Measurements from ENCODE around the gene CLIP4. TPM values are rescaled to one million over a fixed set of nuclear protein-coding genes. Genes with fewer than 3 reads are reported as not detected.

The CLIP4 gene
- total and polyA plus RNA-seq, 4 donors = 14.4 to 45.0 (median 19.9) TPM

DNA sequence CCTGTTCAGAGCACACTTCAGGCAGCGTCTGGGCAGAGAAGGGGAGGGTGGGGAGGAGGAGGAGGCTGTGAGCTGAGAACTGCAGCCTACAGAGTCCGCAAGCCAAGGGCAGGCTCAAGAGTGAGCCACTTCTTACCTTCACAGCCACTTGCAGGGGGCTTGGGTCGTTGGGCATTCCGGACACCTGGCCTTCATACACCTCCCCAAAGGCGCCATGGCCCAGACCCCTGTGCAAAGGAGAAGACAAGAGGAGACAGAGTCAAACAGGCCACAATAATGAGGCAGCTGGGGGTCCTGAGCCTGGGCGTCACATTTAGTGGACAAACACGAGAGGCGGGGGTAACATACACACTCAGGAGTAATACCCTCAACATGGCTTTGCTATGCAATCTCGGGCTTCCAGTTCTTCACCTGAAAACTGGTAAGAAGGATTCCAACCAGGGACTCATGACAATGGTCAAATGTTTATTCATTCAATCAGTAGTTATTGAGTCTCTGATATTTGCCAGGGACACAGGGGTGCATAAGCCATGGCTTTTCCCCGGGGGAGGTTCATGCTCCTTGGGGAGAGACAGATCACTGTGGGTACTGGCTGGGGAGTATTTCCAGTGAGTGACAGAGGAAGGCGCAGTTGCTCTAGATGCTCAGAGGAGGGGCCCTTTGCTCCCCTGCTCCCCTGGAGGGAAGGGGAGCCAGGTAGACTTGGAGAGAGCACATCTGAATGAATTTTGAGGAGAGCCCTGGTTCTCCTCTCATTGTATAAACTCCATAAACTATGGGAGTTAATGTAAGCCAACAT lies 107.4 kb downstream of the CLIP4 start:
- H3K27me3 ChIP-seq (ENCODE audit: control insufficient read depth, insufficient read depth, low read length) = no peaks in the 10 kb centered on the region
- no peak overlapping the region for H3K4me3 ChIP-seq (ENCODE audit: low read depth, low read length)
- H3K9me3 ChIP-seq (ENCODE audit: control insufficient read depth, insufficient read depth, low read length) = no peaks in the 10 kb centered on the region
- H3K4me1 ChIP-seq (ENCODE audit: control insufficient read depth, insufficient read depth, low read length) = no peaks in the 10 kb centered on the region
- no peak overlapping the region for H3K27ac ChIP-seq (ENCODE audit: low read depth, low read length)
- DNase-seq (ENCODE audit: low read depth in 4 of 6, low spot score in 6 of 6) = no peak
- WGBS (ENCODE audit: insufficient coverage) = 100% methylated on average over 9 of the region's 11 CpGs
- peaks cover 3% of the 10 kb centered on the region for H3K36me3 ChIP-seq (ENCODE audit: control insufficient read depth, insufficient read depth, low read length)

DNA sequence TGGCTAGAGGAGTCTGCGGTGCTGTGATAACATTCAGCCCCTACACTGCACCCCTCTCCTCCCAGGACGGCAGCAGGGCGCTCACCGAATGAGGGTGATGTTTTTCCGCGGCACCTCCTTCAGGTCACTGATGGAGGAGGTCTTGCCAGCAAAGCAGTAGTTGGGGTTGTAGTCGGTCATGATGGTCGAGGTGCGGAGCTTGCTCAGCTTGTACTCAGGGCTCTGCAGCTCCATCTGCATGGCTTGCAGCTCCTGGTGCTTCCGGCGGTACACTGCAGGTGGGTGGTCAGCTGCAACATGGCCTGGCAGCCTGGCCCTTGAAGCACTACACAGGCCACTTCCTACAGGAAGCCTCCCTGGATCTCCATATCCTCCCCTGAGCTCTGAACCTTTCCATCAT lies 108.0 kb downstream of the CLIP4 start:
- H3K27ac ChIP-seq (ENCODE audit: low read depth, low read length) = no peak overlapping the region

DNA sequence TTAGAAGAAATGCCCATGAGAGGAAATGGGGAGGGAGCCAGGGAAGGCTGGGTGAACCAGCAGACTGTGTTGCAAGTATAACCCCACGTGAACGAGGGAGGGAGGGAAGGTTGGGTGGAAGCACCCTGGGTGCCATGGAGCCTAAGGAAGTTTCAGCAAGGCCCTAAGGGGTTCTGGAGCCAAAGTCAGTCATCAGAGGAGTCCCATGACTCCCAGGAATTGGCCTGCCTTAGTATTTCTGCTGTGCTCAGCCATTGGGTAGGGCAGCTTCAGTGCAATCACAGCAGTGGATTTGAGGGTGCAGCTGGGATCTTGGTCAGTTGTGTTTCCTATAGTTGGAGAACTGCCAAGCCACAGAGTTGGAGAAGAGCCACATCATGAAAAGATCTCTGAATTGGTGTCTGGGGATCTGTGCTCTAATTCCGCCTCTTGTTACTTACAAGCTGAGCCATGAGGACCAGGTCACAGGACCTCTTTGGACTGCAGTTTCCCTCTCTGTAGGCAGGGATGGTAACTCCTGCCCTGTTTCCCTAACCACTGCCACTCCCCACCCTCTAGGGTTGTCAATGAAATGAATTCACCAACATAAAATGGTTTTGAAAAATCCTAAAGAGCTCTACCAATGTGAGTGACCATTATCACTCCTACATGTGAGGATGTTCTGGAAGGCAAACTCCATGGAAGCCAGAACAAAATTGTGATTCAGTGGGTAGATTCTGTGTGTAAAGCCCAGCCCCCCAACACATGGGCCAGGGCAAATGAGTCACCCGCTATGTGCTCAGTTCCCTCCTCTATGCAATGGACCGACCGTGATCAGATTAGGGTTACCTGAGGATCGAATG lies 108.9 kb downstream of the CLIP4 start:
- H3K27me3 ChIP-seq (ENCODE audit: control insufficient read depth, insufficient read depth, low read length) = no peaks in the 10 kb centered on the region
- peaks cover 4% of the 10 kb centered on the region for H3K4me1 ChIP-seq (ENCODE audit: control insufficient read depth, insufficient read depth, low read length)
- H3K27ac ChIP-seq (ENCODE audit: low read depth, low read length) = no peak overlapping the region
- DNase-seq (ENCODE audit: low read depth in 4 of 6, low spot score in 6 of 6) = peak in 2 of 6 donors; percentile 54 to 71
- no peaks in the 10 kb centered on the region for H3K9me3 ChIP-seq (ENCODE audit: control insufficient read depth, insufficient read depth, low read length)
- no peak overlapping the region for H3K4me3 ChIP-seq (ENCODE audit: low read depth, low read length)
- WGBS (ENCODE audit: insufficient coverage) = 78% methylated on average over 7 of the region's 7 CpGs
- H3K36me3 ChIP-seq (ENCODE audit: control insufficient read depth, insufficient read depth, low read length) = peaks cover 3% of the 10 kb centered on the region

More for the DNA sequence above, 108.0 kb downstream of the CLIP4 start:
- DNase-seq (ENCODE audit: low read depth in 4 of 6, low spot score in 6 of 6) = no peak
- H3K4me3 ChIP-seq (ENCODE audit: low read depth, low read length) = no peak overlapping the region
- peaks cover 2% of the 10 kb centered on the region for H3K4me1 ChIP-seq (ENCODE audit: control insufficient read depth, insufficient read depth, low read length)
- no peaks in the 10 kb centered on the region for H3K9me3 ChIP-seq (ENCODE audit: control insufficient read depth, insufficient read depth, low read length)
- H3K36me3 ChIP-seq (ENCODE audit: control insufficient read depth, insufficient read depth, low read length) = peaks cover 3% of the 10 kb centered on the region
- no peaks in the 10 kb centered on the region for H3K27me3 ChIP-seq (ENCODE audit: control insufficient read depth, insufficient read depth, low read length)
- 99% methylated on average over 8 of the region's 11 CpGs for WGBS (ENCODE audit: insufficient coverage)

DNA sequence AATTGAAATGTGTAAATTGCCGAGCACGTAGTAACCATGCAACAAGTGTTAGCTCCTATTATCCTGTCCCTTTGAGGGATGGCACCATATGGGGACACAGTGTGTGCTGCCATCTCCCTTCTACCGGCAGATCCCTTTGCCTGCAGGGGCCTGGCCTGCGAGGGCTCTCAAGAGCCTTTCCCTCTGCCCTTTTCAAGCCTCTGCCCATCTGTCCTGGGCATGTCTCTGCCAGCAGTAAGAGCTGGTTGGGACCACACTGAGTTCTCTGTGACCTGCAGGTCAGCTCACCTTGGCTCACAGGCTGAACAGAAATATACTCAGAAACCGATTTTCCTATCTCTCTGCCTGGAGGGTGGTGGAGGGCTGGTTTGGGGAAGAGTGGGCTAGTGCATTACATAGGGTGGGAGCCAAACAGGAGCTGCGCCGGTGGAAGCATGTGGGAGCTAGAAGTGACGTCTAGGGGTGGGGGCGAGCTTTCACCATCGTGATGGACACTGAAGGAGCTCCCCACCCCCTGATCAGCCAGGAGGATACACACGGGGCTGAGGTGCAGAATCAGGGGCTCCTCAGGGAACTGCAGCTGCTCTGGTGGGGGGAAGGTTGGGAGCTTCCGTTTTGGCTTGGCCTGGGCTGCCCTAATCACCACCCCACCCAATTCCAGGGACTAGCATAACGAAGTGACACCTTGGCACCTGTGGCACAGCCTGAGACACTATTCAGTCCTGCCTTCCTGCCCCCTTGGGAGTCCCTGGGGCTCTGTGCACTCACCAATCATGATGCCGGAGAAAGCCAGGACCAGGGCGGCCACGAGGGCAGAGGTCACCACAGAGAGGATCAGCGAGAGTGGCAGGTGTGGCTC lies 109.7 kb downstream of the CLIP4 start:
- DNase-seq (ENCODE audit: low read depth in 4 of 6, low spot score in 6 of 6) = no peak
- WGBS (ENCODE audit: insufficient coverage) = 87% methylated on average over 15 of the region's 17 CpGs
- Histone ChIP-seq H3K9me3 (ENCODE audit: control insufficient read depth, insufficient read depth, low read length) (no peaks in the 10 kb centered on the region), H3K4me3 (ENCODE audit: low read depth, low read length) (no peak overlapping the region), H3K27me3 (ENCODE audit: control insufficient read depth, insufficient read depth, low read length) (no peaks in the 10 kb centered on the region), H3K27ac (ENCODE audit: low read depth, low read length) (no peak overlapping the region), H3K36me3 (ENCODE audit: control insufficient read depth, insufficient read depth, low read length) (peaks cover 3% of the 10 kb centered on the region), H3K4me1 (ENCODE audit: control insufficient read depth, insufficient read depth, low read length) (peaks cover 4% of the 10 kb centered on the region)

DNA sequence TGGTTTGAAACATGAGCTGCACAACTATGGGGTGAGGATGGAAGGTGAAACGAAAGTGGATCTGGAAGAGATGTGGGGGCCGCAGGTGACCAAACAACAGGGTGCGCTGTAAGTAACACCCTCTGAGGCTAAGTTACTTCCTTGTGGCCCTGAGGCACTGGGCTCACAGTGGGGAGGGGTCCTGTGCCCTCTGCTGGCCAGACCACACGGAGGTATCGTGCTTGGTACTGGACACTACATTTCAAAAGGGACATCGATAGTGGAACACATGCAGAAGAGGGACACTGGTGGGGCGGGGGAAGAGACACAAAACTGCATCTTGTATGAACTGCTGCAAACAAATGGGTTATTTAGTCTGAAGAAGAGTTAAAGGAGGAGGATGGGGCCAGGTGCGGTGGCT lies 110.6 kb downstream of the CLIP4 start:
- Histone ChIP-seq H3K4me3 (ENCODE audit: low read depth, low read length) (no peak overlapping the region), H3K27ac (ENCODE audit: low read depth, low read length) (no peak overlapping the region), H3K27me3 (ENCODE audit: control insufficient read depth, insufficient read depth, low read length) (no peaks in the 10 kb centered on the region), H3K4me1 (ENCODE audit: control insufficient read depth, insufficient read depth, low read length) (peaks cover 4% of the 10 kb centered on the region), H3K9me3 (ENCODE audit: control insufficient read depth, insufficient read depth, low read length) (no peaks in the 10 kb centered on the region), H3K36me3 (ENCODE audit: control insufficient read depth, insufficient read depth, low read length) (no peaks in the 10 kb centered on the region)
- no peak for DNase-seq (ENCODE audit: low read depth in 4 of 6, low spot score in 6 of 6)
- WGBS (ENCODE audit: insufficient coverage) = 87% methylated on average over 8 of the region's 8 CpGs

DNA sequence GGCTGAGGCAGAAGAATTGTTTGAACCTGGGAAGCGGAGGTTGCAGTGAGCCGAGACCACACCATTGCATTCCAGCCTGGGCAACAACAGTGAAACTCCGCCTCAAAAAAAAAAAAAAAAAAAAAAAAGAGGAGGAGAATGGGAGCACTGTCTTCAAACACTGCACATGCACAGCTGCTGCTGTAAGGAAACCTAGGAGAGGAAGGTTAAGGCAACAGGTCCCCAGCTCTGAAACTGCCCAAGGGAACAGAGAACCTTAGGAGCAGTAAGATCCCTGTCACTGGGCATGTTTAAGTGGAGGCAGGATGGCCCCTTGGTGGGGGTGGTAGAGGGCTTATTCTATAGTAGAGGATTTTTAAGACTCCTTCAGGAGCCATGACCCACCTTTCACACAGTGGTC lies 111.2 kb downstream of the CLIP4 start:
- DNase-seq (ENCODE audit: low read depth in 4 of 6, low spot score in 6 of 6) = no peak
- H3K27me3 ChIP-seq (ENCODE audit: control insufficient read depth, insufficient read depth, low read length) = no peaks in the 10 kb centered on the region
- H3K27ac ChIP-seq (ENCODE audit: low read depth, low read length) = no peak overlapping the region
- WGBS (ENCODE audit: insufficient coverage) = 90% methylated on average over 3 of the region's 3 CpGs
- no peak overlapping the region for H3K4me3 ChIP-seq (ENCODE audit: low read depth, low read length)
- H3K9me3 ChIP-seq (ENCODE audit: control insufficient read depth, insufficient read depth, low read length) = no peaks in the 10 kb centered on the region
- peaks cover 4% of the 10 kb centered on the region for H3K4me1 ChIP-seq (ENCODE audit: control insufficient read depth, insufficient read depth, low read length)
- H3K36me3 ChIP-seq (ENCODE audit: control insufficient read depth, insufficient read depth, low read length) = no peaks in the 10 kb centered on the region

DNA sequence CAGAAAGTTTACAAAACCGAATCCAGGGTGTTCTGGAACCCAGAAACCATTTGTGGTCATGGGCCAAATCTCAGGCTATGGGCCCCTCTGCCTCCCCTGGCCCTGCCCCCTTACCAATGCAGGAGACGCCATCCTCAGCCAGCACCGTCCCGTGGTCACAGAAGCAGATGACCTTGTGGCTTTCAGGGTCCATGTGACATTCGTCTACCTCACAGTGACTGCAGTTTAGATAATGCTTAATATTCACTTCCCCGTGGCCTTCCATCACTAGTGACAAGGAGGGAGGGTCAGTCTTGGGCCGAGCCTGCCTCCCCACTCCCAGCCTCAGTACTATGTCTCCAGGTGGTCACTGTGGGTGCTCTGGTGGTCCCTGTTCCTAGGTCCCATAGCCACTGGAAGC lies 111.6 kb downstream of the CLIP4 start:
- Histone ChIP-seq H3K27me3 (ENCODE audit: control insufficient read depth, insufficient read depth, low read length) (no peaks in the 10 kb centered on the region), H3K9me3 (ENCODE audit: control insufficient read depth, insufficient read depth, low read length) (no peaks in the 10 kb centered on the region), H3K36me3 (ENCODE audit: control insufficient read depth, insufficient read depth, low read length) (no peaks in the 10 kb centered on the region), H3K27ac (ENCODE audit: low read depth, low read length) (no peak overlapping the region), H3K4me1 (ENCODE audit: control insufficient read depth, insufficient read depth, low read length) (peaks cover 4% of the 10 kb centered on the region), H3K4me3 (ENCODE audit: low read depth, low read length) (no peak overlapping the region)
- WGBS (ENCODE audit: insufficient coverage) = 83% methylated on average over 1 of the region's 7 CpGs
- no peak for DNase-seq (ENCODE audit: low read depth in 4 of 6, low spot score in 6 of 6)

DNA sequence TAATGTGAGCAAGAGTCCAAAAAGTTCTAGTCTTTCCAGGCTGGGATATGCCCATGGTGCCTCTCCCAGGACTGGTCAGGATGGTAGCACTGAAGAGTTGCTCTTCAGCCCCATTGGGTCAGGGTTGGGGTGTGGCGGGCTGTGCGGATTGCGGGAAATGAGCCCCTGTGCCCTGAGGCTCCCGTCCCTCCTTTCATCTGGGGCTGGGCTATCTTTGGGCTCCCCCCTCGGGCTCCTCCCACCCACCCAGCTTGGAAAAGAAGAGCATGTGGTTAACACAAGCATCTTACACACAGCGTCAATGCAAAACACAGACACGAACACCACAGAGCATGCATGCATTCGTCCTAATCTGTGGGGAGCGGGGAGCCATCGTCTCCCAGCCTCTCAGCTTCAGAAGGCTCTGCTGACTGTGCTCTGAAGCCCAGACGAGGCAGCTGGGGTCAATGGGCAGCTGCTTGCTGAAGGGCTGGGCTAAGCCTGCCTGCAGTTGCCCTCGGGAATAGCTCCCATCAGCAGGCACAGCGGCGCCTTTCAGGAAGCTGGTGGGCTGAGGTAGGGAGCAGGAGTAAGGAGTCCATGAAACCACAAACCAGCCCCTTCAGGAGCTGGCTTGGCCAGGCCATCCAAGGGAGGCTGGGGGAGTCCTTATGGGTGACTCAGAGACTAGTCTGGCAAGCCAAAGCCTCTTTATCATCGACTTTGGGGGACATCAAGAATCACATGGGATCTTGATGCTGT lies 112.9 kb downstream of the CLIP4 start:
- WGBS (ENCODE audit: insufficient coverage) = 64% methylated on average over 9 of the region's 15 CpGs
- H3K9me3 ChIP-seq (ENCODE audit: control insufficient read depth, insufficient read depth, low read length) = no peaks in the 10 kb centered on the region
- H3K27me3 ChIP-seq (ENCODE audit: control insufficient read depth, insufficient read depth, low read length) = no peaks in the 10 kb centered on the region
- no peak overlapping the region for H3K27ac ChIP-seq (ENCODE audit: low read depth, low read length)
- peaks cover 6% of the 10 kb centered on the region for H3K36me3 ChIP-seq (ENCODE audit: control insufficient read depth, insufficient read depth, low read length)
- H3K4me3 ChIP-seq (ENCODE audit: low read depth, low read length) = no peak overlapping the region
- no peak for DNase-seq (ENCODE audit: low read depth in 4 of 6, low spot score in 6 of 6)
- H3K4me1 ChIP-seq (ENCODE audit: control insufficient read depth, insufficient read depth, low read length) = peaks cover 4% of the 10 kb centered on the region

DNA sequence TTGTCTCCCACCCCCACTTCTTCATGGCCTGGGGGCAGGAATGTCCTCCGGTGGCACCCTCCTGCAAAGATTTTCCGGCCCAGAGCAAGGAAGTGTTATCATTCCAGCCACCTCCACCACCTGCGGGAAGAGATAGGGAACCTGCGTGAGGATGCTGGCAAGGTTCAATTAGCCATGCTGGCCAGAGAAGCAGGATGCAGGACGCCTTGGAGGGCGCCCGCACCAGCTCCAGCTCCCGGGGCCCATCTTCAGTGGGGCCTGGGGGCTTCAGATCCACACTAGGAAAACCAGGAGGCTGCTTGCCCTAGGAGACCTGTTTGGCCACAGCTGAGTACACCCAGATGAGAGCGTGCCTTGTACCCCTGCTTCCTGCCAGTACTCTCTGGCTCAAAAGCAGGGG lies 113.7 kb downstream of the CLIP4 start:
- Histone ChIP-seq H3K4me1 (ENCODE audit: control insufficient read depth, insufficient read depth, low read length) (peaks cover 4% of the 10 kb centered on the region), H3K36me3 (ENCODE audit: control insufficient read depth, insufficient read depth, low read length) (peaks cover 6% of the 10 kb centered on the region), H3K27me3 (ENCODE audit: control insufficient read depth, insufficient read depth, low read length) (no peaks in the 10 kb centered on the region), H3K4me3 (ENCODE audit: low read depth, low read length) (no peak overlapping the region), H3K27ac (ENCODE audit: low read depth, low read length) (no peak overlapping the region), H3K9me3 (ENCODE audit: control insufficient read depth, insufficient read depth, low read length) (no peaks in the 10 kb centered on the region)
- 93% methylated on average over 9 of the region's 9 CpGs for WGBS (ENCODE audit: insufficient coverage)
- DNase-seq (ENCODE audit: low read depth in 4 of 6, low spot score in 6 of 6) = no peak

Data from spinal cord (tissue), 10 donors.